SHP77 treated with DMSO at 0.1 percent for 48 hours (cell line): ENCODE results near the gene TTLL9.

Experiments
- DNase-seq: peaks from one replicate; lab custom pipeline; 2025; lab: John Stamatoyannopoulos, UW

TTLL9 gene

GRCh38 chr20:31984981-31985471 is 114.6 kb downstream of the TTLL9 start:
- no peak for DNase-seq

GRCh38 chr20:31987744-31988143 is 117.3 kb downstream of the TTLL9 start:
- DNase-seq = no peak

- no peak for DNase-seq
These were observed 118.1 kb downstream of the TTLL9 start for GRCh38 chr20:31988430-31989015.

- no peak for DNase-seq
These were observed 118.7 kb downstream of the TTLL9 start for GRCh38 chr20:31989030-31989645.

- DNase-seq = peak; percentile 28
These were observed 120.4 kb downstream of the TTLL9 start for GRCh38 chr20:31990641-31991338.

GRCh38 chr20:31991339-31991705 is 120.9 kb downstream of the TTLL9 start:
- no peak for DNase-seq

GRCh38 chr20:31992086-31992485 is 121.7 kb downstream of the TTLL9 start:
- no peak for DNase-seq
